CD4-positive, alpha-beta T cell (primary cell): Measurements from ENCODE around the gene XYLT1. TPM values are rescaled to one million over a fixed set of nuclear protein-coding genes. Genes with fewer than 3 reads are reported as not detected.
"Not testable (repeated sequence)": the region's sequence is repeated elsewhere in the genome, so short reads cannot be mapped to it uniquely, and the experiment has no call there.

ENCODE experiments used
- ATAC-seq: fragments of 200-7000 bp; cut with Tn5 transposase; one replicate; pipeline ENCODE4 v1.10.0; 2022; ENCODE audit warnings: mild to moderate bottlenecking; ENCODE audit not compliant: poor library complexity
- CTCF ChIA-PET: fragments of 350-600 bp; sonication (Branson Sonifier 250); formaldehyde crosslinking; loops from one replicate; lab custom pipeline; 2021; ENCODE audit warnings: antibody characterized with exemption, inconsistent platforms; lab: Charles Lee
- POLR2A ChIA-PET: fragments of 350-600 bp; sonication (Branson Sonifier 250); formaldehyde crosslinking; loops from one replicate; lab custom pipeline; 2021; ENCODE audit warnings: antibody characterized with exemption, inconsistent platforms; lab: Charles Lee
- DNase-seq, 14 experiments: peaks; one replicate each; pipeline ENCODE4 v3.0.0-alpha.2; 2013 to 2020; ENCODE audit warnings: mixed read lengths in 2 of 14
- H3K27ac ChIP-seq, 2 donors: one replicate each; pipeline versions ENCODE4 v1.5.1 to v1.7.0; 2013; ENCODE audit warnings: low read length in 2 of 2, low read depth in 1 of 2, mild to moderate bottlenecking in 1 of 2
- H3K27me3 ChIP-seq, 2 experiments: 1 replicate in 1 of 2; 2 replicates in 1 of 2; pipeline versions ENCODE4 v1.6.1 to v1.7.0; 2013; ENCODE audit warnings: low read length in 2 of 2, control low read depth in 1 of 2, mild to moderate bottlenecking in 1 of 2, moderate library complexity in 1 of 2; ENCODE audit not compliant: insufficient read depth in 2 of 2, control insufficient read depth in 1 of 2
- H3K36me3 ChIP-seq: one replicate; pipeline ENCODE4 v1.6.1; 2013; ENCODE audit warnings: low read length, control low read depth; ENCODE audit not compliant: insufficient read depth
- H3K4me1 ChIP-seq: one replicate; pipeline ENCODE4 v1.6.1; 2013; ENCODE audit warnings: low read length, control low read depth; ENCODE audit not compliant: insufficient read depth
- H3K4me3 ChIP-seq: one replicate; pipeline ENCODE4 v1.5.1; 2013; ENCODE audit warnings: mild to moderate bottlenecking, low read length, moderate library complexity
- H3K9me3 ChIP-seq, 2 experiments: 1 replicate in 1 of 2; 2 replicates in 1 of 2; pipeline versions ENCODE4 v1.6.1 to v1.7.0; 2013; ENCODE audit warnings: low read length in 2 of 2, mild to moderate bottlenecking in 2 of 2, control low read depth in 1 of 2, moderate library complexity in 1 of 2; ENCODE audit not compliant: control insufficient read depth in 1 of 2, insufficient read depth in 1 of 2
- H3K27ac Mint-ChIP-seq: one replicate; pipeline ENCODE4 v1.8.0; 2020; ENCODE audit warnings: mixed read lengths
- H3K27me3 Mint-ChIP-seq: one replicate; pipeline ENCODE4 v1.8.0; 2021; ENCODE audit warnings: mixed read lengths
- H3K36me3 Mint-ChIP-seq: one replicate; pipeline ENCODE4 v1.8.0; 2021; ENCODE audit warnings: low read depth, mixed read lengths
- H3K4me1 Mint-ChIP-seq: one replicate; pipeline ENCODE4 v1.8.0; 2021; ENCODE audit warnings: low read depth, mixed read lengths
- H3K4me3 Mint-ChIP-seq: one replicate; pipeline ENCODE4 v1.8.0; 2020; ENCODE audit warnings: mild to moderate bottlenecking, mixed read lengths
- H3K9me3 Mint-ChIP-seq: one replicate; pipeline ENCODE4 v1.8.0; 2020; ENCODE audit warnings: mixed read lengths
- CTCF ChIP-seq: fragments of 200-600 bp; IDR thresholded peaks from one replicate; pipeline ENCODE4 v1.8.0; 2022; ENCODE audit warnings: antibody characterized with exemption, mild to moderate bottlenecking
- intact Hi-C, 2 experiments: fragments of 100-400 bp; cut with DNase I in 1 of 2; cut with micrococcal nuclease in 1 of 2; formaldehyde crosslinking; loops; one replicate each; pipeline versions ENCODE4 v1.15.1 to v1.9.0; 2023 to 2025; cut with DNase I, micrococcal nuclease
- total RNA-seq, 174 experiments: library from RNA in 2 of 174; stranded (reverse) in 2 of 174; gene quantifications; one replicate each; pipeline ENCODE4 v1.2.3 and lab custom pipeline; 2021 to 2026

XYLT1 gene
- total RNA-seq, 2 experiments from 2014 or later = 26.0 to 27.1 TPM

DNA sequence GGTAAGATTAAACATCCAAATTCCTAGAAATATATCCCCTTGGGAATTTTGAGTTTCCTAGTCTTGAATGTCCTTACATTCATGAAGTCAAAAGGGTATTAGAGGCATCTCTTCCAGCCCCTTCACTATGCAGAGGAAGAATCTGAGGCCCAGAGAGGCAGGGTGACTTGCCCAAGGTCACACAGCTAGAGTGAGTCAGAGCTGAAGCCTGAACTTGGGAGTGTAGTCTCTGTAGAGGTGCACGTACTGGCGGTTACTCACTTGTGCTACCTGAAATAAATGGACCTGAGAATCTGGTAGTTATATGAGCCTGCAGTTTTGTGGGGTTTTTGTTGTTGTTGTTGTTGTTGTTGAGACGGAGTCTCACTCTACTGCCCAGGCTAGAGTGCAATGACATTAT is 164.0 kb downstream of the XYLT1 start:
- Mint-ChIP-seq H3K4me3 (no peak overlapping the region), H3K4me1 (peaks cover 79% of the 10 kb centered on the region), H3K36me3 (no peaks in the 10 kb centered on the region), H3K27ac (no peak overlapping the region), H3K27me3 (no peaks in the 10 kb centered on the region), H3K9me3 (no peaks in the 10 kb centered on the region)
- DNase-seq (peak in 1 of 14 experiments; percentile 14), ATAC-seq (no peak)
- no peaks in the 10 kb centered on the region for H3K27me3 ChIP-seq
- no peak overlapping the region for H3K4me3 ChIP-seq
- ChIA-PET POLR2A (no interaction called here), CTCF (no interaction called here)
- no peak overlapping the region for H3K27ac ChIP-seq
- TF ChIP-seq CTCF = no peak
- no peaks in the 10 kb centered on the region for H3K36me3 ChIP-seq
- intact Hi-C loops = no loop called here
- H3K4me1 ChIP-seq = peaks cover 22% of the 10 kb centered on the region
- H3K9me3 ChIP-seq = no peaks in the 10 kb centered on the region

DNA sequence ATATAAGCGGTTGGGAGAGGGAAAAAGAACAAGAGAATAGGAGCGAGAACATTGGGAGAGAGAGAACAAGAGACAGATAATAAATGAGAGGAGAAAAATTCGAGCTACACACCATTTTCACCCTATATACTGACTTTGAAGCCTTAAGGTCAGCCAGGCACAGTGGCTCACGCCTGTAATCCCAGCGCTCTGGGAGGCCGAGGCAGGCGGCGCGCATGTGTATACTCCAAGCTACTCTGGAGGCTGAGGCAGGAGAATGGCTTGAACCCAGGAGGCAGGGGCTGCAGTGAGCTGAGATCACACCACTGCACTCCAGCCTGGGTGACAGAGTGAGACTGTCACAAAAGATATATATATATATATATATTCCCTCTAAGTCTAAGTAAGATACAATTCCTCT is 164.5 kb downstream of the XYLT1 start:
- DNase-seq, H3K36me3 ChIP-seq, H3K36me3 Mint-ChIP-seq, H3K27ac ChIP-seq, ATAC-seq, H3K27me3 ChIP-seq, CTCF ChIA-PET, H3K4me3 Mint-ChIP-seq, H3K9me3 Mint-ChIP-seq, H3K4me3 ChIP-seq, H3K27me3 Mint-ChIP-seq, POLR2A ChIA-PET, H3K9me3 ChIP-seq, intact Hi-C loops: not testable (repeated sequence)
- H3K27ac Mint-ChIP-seq = peak overlapping the region; percentile 32
- H3K4me1 ChIP-seq = peaks cover 25% of the 10 kb centered on the region
- H3K4me1 Mint-ChIP-seq = peaks cover 77% of the 10 kb centered on the region

- no peaks in the 10 kb centered on the region for H3K36me3 ChIP-seq
- H3K4me3 Mint-ChIP-seq = no peak overlapping the region
- intact Hi-C loops = no loop called here
- H3K27me3 ChIP-seq = no peaks in the 10 kb centered on the region
- CTCF ChIA-PET = interaction anchor here (0.6 kb wide), 1 partner anchor 22 kb away, joined by 3 read pairs; no protein-coding TSS in a partner anchor
- no peak overlapping the region for H3K4me3 ChIP-seq
- no peaks in the 10 kb centered on the region for H3K9me3 ChIP-seq
- H3K27me3 Mint-ChIP-seq = no peaks in the 10 kb centered on the region
- DNase-seq (peak in 4 of 14 experiments; percentile 18 to 42 (median 32)), ATAC-seq (peak; percentile 29)
- H3K27ac Mint-ChIP-seq = peak overlapping the region; percentile 32
- TF ChIP-seq CTCF = no peak
- peaks cover 25% of the 10 kb centered on the region for H3K4me1 ChIP-seq
- H3K36me3 Mint-ChIP-seq = no peaks in the 10 kb centered on the region
- POLR2A ChIA-PET = no interaction called here
- peaks cover 79% of the 10 kb centered on the region for H3K4me1 Mint-ChIP-seq
- no peaks in the 10 kb centered on the region for H3K9me3 Mint-ChIP-seq
- H3K27ac ChIP-seq = no peak overlapping the region
Observed at GRCh38 chr16:17305694-17306093, 165.1 kb downstream of the XYLT1 start.

DNA sequence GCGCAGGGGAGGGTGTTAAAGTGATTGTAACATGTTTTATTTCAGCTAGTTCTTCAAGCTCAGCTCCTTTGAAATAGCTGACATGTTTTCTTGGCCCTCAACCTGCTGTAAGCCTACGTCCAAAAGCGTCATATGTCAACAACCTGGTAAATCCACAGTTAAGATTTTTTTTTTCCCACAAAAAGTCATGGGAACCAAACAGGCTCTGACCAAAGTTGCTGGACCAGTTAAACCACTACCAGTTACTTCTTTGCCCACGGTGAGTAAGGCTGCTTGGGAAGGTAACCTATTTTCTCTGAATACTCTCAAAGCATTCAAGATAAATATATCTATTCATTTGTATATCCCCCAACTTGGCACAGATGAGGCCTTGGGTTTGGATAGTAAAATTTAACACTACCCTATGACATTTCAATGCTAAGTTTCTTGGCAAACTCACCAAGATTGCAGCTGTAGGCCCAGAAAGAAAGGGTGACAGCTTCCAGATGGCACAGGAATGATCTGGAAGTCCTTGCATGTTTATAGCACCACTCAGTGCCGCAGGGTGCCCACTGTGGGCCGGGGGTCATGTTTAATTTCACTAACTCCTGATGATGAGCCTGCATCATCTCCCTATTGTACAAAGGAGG is 166.2 kb downstream of the XYLT1 start:
- no peak overlapping the region for H3K27ac Mint-ChIP-seq
- POLR2A ChIA-PET = interaction anchor here (0.7 kb wide), 1 partner anchor 9 kb away, joined by 3 read pairs; no protein-coding TSS in a partner anchor
- DNase-seq (no peak), ATAC-seq (no peak)
- peaks cover 77% of the 10 kb centered on the region for H3K4me1 Mint-ChIP-seq
- Histone ChIP-seq H3K27me3 (no peaks in the 10 kb centered on the region), H3K4me1 (peaks cover 25% of the 10 kb centered on the region), H3K4me3 (no peak overlapping the region), H3K9me3 (no peaks in the 10 kb centered on the region), H3K27ac (no peak overlapping the region), H3K36me3 (no peaks in the 10 kb centered on the region)
- no peak for TF ChIP-seq CTCF
- intact Hi-C loops = no loop called here
- H3K9me3 Mint-ChIP-seq = no peaks in the 10 kb centered on the region
- no peaks in the 10 kb centered on the region for H3K36me3 Mint-ChIP-seq
- CTCF ChIA-PET = no interaction called here
- no peak overlapping the region for H3K4me3 Mint-ChIP-seq
- no peaks in the 10 kb centered on the region for H3K27me3 Mint-ChIP-seq
